Endothelial cell of hepatic sinusoid (primary cell): ENCODE results near the gene RNF151.
"Not testable (repeated sequence)": the region's sequence is repeated elsewhere in the genome, so short reads cannot be mapped to it uniquely, and the experiment has no call there.

Experiments used
- in situ Hi-C: cut with HindIII; loops from 2 replicates; pipeline ENCODE4 v1.10.0; 2017; ENCODE audit warnings: low sequenced_read_pairs

The RNF151 gene

DNA sequence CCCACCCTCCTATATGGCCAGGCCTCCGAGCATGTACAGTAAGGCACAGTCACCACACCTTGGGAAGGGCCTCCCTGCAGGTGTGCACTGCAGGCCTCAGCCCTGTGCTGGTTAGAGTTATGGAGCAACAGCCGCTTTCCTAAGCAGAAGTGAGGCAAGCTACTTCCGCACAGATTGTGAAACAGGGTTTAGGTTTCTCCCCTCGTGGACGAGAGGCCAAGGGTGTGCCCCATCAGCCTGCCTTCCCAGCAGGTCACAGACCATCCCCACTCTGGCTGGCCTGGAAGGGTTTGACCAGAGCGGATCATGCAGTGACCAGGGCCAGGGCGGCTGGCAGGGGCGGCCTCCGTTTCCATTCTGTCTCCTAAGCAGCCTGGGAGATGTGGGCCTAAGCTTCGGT lies 28.3 kb upstream of the RNF151 start:
- in situ Hi-C loops, result no loop called here

DNA sequence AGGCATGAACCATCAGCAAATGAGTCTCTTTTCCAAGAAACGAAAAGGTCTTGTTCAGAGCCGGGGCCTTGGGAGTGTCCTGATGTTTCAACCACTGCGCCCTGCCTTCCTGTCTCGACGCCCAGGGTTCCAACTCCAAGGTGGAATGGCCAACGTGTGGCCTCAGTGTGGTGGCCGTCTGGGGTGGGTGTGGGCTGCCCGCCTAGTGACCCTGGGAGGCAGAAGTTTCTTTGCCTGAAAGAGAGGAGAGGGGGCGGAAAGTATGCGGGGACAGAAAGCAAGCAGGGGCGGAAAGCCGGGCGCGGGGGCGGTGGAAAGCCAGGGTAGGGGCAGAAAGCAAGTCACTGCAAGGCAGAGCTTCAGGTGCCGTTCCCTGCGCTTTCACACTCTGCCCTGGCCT lies 27.7 kb upstream of the RNF151 start:
- in situ Hi-C loops, result no loop called here

DNA sequence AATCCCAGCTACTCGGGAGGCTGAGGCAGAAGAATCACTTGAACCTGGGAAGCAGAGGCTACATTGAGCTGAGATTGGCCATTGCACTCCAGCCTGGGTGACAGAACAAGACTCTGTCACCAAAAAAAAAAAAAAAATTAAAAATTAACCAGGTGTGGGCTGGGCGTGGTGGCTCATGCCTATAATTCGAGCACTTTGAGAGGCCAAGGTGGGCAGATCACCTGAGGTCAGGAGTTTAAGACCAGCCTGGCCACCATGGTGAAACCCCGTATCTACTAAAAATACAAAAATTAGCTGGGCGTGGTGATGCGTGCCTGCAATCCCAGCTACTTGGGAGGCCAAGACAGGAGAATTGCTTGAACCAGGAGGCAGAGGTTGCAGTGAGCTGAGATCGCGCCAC lies 26.8 kb upstream of the RNF151 start:
- in situ Hi-C loops, result not testable (repeated sequence)

DNA sequence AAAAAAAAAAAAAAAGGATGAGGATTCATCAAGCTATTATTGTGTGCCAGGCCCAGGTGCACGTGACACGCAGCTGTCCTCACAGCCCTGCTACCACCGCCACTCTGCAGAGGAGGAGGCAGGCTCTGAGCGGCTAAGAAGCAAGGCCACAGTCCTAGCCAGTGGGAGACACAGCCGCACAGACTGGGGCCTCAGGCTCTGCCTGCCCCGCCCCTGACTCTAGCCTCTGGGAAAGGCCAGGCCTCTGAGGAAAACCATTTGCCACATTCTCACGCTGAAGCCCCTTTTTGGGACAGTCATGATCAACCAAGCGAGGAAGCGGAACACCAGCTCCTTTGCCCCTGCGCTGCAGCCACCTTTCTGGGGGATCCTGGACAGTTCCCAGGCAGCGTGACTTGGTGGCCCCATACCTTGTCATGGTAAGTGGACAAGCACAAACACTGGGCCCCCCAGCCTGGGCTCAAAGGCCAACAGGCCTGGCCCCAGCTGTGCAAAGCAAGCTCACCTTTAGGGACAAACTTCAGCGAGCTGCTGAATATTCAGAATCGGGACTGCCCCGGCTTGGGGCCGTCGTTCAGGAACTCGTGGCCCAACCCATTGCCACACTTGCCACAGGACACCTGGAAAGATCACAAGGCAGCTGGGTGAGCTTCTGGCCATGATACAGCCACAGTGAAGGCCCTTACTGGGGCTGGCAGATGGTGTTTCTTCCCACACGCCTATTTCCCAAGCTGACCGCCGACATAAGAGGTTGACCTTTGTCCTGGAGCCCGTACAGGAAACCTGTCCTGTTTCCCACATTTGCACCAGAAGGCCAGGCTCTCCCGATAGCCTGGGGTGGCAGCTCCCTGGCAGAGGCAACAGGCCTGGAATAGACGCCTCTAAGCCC lies 26.1 kb upstream of the RNF151 start:
- in situ Hi-C loops, result no loop called here

DNA sequence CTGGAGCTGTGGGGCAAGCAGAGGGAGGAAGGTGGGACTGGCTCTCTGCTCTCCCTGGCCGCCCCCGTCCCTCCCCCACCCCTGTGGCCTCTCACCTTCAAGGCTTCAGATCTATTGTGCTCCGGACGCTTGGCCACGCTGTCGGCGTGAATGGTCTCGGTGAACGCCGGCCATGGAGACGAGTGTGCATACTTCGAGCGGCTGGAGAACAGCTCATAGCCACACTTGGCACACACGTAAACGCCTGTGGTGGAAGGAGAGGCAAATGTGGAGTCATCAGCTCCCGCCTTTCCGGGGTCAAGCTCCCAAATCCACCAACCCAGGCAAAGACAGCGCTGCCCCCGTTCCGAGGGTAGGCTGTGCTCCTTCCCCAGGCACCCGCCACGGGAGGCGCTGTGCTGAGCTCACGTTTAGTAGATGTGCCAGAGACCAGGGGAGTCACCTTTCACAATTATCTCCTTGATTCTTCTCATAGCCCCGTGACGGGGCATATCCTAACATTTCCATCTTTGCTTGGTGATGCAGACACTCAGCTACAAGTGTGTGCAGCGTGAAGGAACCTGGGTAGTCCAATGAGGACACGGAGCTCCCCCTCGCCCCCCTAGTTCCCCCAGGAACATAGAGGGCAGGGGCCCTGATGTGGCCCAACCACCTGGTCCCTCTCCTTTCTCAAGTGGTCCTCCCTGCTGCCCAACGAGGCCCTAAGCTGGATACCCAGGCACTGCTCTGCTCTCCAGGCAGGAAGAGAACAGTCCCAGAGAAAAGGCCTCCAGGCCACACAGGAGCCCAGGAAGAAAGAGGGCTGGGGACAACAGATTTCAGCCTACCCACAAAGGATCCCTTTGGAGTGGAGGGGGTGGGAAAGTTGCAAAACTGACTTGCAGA lies 25.3 kb upstream of the RNF151 start:
- in situ Hi-C loops, result no loop called here

DNA sequence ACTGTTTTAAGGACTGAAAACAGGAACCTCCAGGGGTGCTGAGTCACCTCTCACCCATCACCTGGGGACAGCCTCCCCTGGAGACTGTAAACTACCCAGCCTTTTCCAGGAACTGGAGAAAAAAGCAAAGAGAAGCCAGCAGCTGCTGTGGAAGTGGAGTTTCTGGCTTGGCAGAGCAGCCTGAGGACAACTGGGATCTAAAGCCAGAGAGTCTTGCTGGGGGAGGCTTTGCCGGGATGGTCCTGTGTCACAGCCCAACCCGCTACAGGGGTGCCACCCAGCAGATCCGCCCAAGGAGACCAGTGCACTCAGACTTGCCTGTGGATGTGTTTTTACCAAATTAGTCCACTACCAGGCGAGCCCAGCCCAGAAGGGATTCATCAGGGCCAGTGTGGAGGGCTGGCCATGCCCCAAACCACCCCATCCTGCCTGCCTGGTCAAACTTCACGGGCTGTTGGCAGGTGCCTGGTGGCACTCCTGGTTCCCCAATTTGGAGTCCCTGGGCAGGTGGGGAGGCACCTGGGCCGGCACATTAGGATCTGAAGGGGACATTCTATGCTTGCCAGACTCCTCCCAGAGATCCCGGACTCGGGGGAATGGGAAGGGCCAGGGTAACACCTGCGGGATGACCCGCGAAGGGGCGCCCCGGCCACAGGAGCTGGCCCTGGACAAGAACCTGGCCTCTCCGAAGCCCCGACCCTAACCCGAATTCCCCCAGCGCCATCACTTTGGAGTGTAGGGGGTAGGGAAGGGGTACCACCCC lies 24.4 kb upstream of the RNF151 start:
- in situ Hi-C loops, result no loop called here

DNA sequence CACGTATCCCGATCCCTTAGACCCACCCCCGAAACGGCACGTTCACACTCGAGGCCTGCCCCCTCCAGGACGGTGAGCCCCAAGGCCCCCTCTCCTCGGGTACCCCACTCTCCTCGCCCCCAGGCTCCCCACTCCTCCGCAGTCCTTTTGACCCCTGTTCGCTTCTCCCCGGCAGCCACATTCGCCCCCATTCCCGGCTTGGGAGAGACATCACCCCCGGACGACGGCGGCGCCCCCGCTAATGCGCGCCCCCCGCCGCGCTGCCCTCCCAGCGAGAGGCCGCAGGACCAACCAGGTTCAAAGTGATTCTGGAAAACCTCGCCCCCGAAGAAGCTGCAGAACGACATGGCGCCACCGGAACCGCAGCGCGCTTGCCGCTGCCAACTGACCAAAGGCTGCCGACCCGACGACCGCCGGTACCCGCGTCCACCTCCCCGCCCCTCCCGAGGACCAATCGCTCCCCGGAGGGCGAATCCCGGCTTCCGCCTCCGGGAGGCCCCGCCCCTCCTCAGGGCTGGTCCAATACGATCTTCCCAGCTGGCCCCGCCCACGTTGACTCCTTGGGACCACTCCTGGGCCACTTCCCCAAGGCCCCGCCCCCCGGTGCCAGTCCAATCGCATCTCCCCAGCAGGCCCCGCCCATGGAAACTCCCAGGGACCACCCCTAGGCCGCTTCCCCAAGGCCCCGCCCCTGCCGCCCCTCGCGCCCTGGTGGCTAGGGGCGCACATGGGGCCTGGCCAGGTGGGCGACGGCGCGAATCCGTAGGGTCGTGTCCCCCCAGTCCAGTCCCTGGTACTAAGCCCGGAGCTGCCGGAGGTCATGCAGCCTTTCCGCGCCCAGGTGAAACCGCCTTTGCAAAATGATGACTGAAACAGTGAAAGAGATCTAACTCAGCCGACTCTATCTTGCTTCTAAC lies 23.6 kb upstream of the RNF151 start, which contains the start of gene MSRB1:
Gene MSRB1, minus strand, starts transcription at position 390 of the 917 bp plus-strand sequence. Its CDS starts 43 bp downstream, at position 347.
- in situ Hi-C loops, result no loop called here

DNA sequence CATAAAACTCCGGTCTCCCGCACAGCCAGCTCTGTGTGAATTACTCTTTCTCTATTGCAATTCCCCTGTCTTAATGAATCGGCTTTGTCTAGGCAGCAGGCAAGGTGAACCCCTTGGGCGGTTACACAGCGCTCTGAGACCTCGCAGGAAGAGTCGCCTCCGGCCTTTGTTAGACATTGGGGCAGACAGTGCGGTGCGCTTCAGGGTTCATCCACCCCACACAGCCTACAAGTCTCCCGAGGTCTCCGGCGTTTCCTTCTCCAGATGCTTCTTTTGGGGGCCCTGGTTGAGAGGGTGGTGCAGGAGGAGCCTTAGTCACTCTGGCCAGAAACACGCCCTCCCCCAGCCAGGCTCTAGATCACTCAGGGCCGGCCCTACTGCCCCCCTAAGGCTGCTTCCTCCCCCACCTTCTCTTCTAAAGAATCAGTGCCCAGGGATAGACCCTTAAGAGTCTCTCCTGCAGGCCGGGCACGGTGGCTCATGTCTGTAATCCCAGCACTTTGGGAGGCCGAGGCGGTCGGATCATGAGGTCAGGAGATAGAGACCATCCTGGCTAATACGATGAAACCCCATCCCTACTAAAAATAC lies 21.9 kb upstream of the RNF151 start:
- in situ Hi-C loops, result no loop called here

DNA sequence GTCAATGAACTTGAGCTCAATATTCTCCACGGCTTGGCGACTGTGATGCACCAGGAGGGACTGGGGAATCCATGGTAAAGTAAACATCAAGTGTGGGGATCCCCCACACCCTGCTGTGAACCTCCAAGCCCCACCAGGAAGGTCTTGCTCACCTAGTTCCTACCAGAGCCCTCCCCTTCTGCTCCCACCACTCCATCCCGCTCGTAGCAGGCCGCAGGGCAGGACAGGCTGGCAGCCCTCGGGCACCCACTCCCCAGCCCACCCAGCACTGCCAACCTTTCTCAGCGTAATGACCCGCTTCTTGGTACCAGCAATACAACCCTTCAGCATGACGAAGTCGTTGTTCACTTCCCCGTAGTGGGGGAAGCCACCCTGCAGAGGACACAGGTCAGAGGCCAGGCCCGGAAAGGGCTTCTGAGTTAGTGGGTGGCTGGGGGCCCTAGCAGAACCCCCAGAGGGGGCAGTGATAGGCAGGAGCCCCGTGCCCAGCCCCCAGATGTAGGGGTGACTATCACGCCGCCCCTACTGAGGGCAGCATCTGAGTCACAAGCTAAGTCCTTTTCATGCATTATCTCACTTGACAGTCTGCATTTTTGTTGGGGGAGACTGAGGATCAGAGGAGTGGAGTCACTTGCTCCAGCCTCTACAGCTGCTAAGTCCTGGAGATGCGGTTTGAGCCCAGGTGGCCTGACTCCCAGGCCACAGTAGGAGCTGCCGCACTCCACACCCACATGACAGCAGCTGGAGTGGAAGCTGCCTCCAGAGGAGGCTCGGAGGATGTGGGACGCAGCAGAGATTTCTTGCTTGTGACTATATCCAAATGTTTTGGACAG lies 20.9 kb upstream of the RNF151 start:
- in situ Hi-C loops, result no loop called here

DNA sequence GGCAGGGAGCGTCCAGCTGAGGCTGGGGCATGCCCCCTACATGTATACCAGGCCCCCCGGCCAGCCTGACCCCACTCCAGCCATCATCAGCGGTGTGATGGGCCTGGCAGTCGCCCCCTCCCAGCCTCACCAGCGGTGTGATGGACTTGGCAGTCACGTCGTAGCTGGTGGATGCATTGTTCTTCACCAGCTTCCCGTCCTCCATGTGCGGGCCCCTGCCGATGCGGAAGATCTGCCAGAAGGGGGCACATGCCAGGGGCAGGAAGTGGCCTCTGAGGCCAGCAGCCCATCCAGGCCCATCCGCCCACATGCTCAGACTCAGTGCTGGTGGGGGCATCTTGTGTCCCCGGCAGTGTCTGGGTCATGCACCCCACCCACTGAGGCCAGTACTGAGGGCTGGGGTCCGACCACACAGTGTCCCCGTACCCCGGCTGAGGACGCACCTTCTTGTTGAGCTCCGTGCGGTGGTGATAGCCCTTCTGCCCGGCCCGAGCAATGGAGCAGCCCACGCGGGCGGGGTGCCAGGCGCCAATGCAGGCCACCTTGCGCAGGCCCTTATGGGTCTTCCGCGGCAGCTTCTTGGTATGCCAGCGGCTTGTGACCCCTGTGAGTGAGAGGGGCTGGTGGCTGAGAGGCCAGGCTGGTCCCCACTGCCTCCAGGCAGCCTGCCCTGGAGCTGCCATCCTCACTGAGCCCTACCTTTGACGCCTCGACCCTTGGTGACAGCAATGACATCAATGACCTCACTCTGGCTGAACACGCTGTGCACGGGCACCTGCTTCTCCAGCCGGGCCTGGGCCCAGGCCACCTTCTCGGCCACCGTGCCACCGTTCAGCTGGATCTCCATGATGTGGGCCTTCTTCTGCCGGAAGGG lies 19.9 kb upstream of the RNF151 start:
- in situ Hi-C loops, result no loop called here

DNA sequence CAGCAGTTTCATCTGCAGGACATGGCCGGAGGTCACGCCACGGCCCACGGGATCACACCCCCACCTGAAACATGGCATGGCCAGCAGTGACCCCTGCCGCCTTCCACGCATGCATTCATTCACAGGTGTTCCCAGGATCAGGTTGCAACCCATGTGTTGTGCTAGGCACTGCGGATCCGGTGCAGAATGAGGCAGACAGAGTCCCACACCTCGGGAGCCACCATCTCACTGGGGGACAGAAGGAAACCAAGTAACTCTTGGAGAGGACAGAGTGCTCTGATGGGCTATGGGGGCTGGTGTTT lies 19.3 kb upstream of the RNF151 start:
- in situ Hi-C loops, result no loop called here

DNA sequence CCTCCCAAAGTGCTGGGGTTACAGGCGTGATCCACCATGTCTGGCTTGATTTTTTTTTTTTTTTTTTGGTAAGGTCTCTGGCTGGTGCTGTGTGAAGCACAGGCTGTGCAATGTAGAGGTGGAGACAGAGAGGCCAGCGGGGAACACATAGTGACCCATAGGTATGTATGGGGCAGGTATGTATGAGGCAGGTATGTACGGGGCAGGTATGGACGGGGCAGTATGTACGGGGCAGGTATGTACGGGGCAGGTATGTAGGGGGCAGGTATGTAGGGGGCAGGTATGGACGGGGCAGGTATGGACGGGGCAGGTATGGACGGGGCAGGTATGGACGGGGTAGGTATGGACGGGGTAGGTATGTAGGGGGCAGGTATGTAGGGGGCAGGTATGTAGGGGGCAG lies 17.1 kb upstream of the RNF151 start:
- in situ Hi-C loops, result no loop called here

DNA sequence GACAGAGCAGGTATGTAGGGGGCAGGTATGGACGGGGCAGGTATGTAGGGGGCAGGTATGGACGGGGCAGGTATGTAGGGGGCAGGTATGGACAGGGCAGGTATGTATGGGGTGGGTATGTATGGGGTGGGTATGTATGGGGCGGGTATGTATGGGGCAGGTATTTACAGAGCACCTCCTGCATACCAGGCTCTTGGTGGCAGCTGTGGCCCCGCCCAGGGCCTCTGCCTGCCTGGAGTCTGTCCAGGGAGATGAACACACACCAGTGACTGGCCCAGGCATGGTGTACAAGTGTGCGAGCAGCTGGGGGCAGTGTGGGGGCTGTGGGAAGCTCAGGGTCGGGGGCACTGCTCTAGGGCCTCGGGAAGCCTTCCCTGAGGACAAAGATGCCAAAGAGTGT lies 16.6 kb upstream of the RNF151 start:
- in situ Hi-C loops, result loop anchor here (10.0 kb wide), 1 partner anchor 215 kb away; no protein-coding TSS in a partner anchor

DNA sequence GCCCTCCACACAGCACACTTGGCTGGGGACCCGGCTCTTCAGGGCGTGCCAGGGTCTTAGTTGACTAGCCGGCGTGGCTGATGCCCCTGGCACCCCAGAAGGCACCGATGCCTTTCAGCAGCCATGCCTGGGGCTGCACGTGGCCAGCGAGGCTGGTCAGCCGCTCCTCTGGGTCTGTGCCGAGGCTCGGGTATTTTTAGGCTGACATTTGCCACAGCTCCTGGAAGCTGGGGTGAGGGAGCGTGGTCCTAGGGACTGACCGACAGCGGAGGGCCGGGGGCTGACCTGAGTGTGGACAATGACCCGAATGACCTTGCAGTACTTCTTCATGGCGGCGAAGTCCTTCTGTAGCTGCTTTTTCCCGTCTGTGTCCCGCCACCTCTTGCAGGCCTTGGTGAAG lies 16.1 kb upstream of the RNF151 start:
- in situ Hi-C loops, result loop anchor here (10.0 kb wide), 1 partner anchor 214 kb away; no protein-coding TSS in a partner anchor

DNA sequence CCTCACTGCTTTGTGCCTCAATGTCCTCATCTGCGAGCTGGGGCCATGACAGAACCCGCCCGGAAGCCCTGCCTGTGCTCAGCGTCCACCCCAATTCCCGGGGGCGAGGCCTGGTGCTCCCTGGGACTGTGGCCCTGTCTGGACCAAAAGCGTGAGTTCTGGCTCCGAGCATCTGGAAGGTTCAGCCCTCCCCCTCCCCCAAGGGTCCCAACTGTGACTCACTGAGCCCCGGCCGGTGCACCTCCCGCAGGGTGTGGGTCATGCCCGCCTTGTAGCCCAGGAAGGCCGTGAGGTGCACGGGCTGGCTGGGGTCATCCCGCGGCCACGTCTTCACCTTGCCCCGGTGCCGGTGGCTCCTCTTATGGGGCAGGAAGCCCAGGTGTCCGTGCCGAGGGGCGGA lies 12.9 kb upstream of the RNF151 start:
- in situ Hi-C loops, result loop anchor here (10.0 kb wide), 1 partner anchor 211 kb away; no protein-coding TSS in a partner anchor

DNA sequence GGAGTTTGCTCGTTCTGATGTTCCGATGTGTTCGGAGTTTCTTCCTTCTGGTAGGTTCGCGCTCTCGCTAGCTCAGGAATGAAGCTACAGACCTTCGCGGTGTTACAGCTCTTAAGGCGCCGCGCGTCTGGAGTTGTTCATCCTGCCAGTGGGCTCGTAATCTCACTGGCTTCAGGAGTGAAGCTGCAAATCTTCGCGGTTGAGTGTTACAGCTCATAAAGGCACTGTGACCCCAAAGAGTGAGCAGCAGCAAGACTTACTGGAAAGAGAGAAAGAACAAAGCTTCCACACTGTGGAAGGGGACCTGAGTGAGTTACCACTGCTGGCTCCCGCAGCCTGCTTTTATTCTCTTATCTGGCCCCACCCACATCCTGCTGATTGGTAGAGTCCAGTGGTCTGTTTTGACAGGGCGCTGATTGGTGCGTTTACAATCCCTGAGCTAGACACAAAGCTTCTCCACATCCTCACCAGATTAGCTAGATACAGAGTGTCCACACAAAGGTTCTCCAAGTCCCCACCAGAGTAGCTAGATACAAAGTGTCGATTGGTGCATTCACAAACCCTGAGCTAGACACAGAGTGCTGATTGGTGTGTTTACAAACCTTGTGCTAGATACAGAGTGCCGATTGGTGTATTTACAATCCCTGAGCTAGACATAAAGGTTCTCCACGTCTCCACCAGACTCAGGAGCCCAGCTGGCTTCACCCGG lies 9.1 kb upstream of the RNF151 start:
- in situ Hi-C loops, result loop anchor here (10.0 kb wide), 1 partner anchor 207 kb away; no protein-coding TSS in a partner anchor

DNA sequence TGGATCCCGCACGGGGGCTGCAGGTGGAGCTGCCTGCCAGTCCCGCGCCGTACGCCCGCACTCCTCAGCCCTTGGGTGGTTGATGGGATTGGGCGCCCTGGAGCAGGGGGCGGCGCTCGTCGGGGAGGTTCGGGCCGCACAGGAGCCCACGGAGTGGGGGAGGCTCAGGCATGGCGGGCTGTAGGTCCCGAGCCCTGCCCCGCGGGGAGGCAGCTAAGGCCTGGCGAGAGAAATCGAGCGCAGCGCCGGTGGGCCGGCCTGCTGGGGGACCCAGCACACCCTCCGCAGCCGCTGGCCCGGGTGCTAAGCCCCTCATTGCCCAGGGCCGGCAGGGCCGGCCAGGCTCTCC lies 8.5 kb upstream of the RNF151 start:
- in situ Hi-C loops, result loop anchor here (10.0 kb wide), 1 partner anchor 207 kb away; no protein-coding TSS in a partner anchor
